ENCODE data around the gene UBAC1.

GRCh38 chr9:136007934-136008692, 46.9 kb upstream of the UBAC1 start:
- TF ChIP-seq CTCF (IDR thresholded peaks at IDR 0.05; ENCODE audit: low read depth, low read length, poor library complexity, severe bottlenecking) (no peak), EZH2phosphoT487 (IDR thresholded peaks at IDR 0.05; ENCODE audit: borderline replicate concordance, low read length) (no peak)
